22Rv1 (cell line): ENCODE data around the gene TMC6.

Experiments used
- CTCF ChIP-seq: fragments of 450-650 bp; IDR thresholded peaks from 2 replicates; pipeline ENCODE4 v1.5.1; 2017; ENCODE audit warnings: mild to moderate bottlenecking
- ZFX ChIP-seq: fragments of 450-650 bp; IDR thresholded peaks from 2 replicates; pipeline ENCODE4 v1.6.1; 2017; ENCODE audit warnings: antibody characterized with exemption, borderline replicate concordance

- TF ChIP-seq CTCF, result no peak
- no peak for TF ChIP-seq ZFX
These were observed 25.2 kb downstream of the TMC6 start for GRCh38 chr17:78103311-78103710.
